ENCODE data around the gene C19orf38. TPM values are rescaled to one million over a fixed set of nuclear protein-coding genes. Genes with fewer than 3 reads are reported as not detected.

The C19orf38 gene
- total and polyA plus RNA-seq, 9 of the 15 experiments (the other 6 are each of a cell fraction or from before 2014, with no cell fraction given): 0.14 to 0.18 TPM; not detected in 7

DNA sequence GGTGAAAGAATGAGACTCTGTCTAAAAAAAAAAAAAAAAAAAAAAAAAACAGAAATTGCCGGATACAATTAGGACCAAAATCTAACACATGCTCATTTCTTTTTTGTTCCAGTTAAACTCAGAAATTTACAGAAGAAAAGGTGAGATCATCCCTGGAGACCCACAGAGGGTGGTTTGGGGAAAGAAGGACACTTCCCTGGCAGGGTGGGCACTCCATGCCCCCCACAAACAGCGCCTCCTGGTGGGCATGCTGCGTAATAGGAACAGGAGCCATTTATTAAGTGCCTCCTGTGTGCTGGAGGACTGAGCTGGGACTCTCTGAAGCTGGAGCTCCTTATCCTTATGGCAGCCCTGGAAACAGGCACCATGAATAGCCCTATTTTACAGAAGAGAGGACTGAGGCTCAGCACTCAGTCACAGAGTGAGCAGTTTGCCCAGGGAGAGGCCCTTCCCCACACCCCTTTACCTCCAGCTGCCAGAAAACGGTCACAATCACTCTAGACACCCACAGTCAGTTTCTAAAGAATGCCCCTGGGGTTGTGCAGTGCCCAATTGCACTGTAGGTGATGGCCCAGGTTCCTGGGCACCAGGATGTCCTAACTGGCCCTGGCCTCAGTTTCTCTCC is 10.1 kb downstream of the C19orf38 start (continued):
- TF ChIP-seq KDM4B (IDR thresholded peaks at IDR 0.05; ENCODE audit: borderline replicate concordance in 2 of 2, low read depth in 1 of 2) (no peak), YY1 (IDR thresholded peaks at IDR 0.05; ENCODE audit: borderline replicate concordance in 1 of 3, control insufficient read depth in 1 of 3, extremely low read depth in 1 of 3, insufficient read depth in 3 of 3, insufficient read length in 1 of 3, insufficient replicate concordance in 2 of 3, low read depth in 1 of 3, low read length in 2 of 3) (peak in 1 of 3 experiments; percentile 70), MTA3 (IDR thresholded peaks at IDR 0.05; ENCODE audit: borderline replicate concordance) (0 out of 2 replicates have a peak, but pooled peaks have one; percentile 38), TCFL5 (CRISPR knock-in tag; conservative IDR thresholded peaks at IDR 0.05) (no peak), PTTG1 (tag; IDR thresholded peaks at IDR 0.05; ENCODE audit: low read depth) (no peak), PYGO2 (tag; IDR thresholded peaks at IDR 0.05) (no peak), RBM39 (optimal IDR thresholded peaks at IDR 0.05; ENCODE audit: low read depth, low read length) (no peak), ZNF174 (CRISPR knock-in tag; IDR thresholded peaks at IDR 0.05) (no peak), ZNF232 (CRISPR knock-in tag; IDR thresholded peaks at IDR 0.05) (no peak), SMARCB1 (IDR thresholded peaks at IDR 0.05; ENCODE audit: insufficient read length, low read depth) (no peak), MAFK (IDR thresholded peaks at IDR 0.05; ENCODE audit: low read length) (no peak), E2F3 (CRISPR knock-in tag; IDR thresholded peaks at IDR 0.05) (no peak), PRPF4 (IDR thresholded peaks at IDR 0.05; ENCODE audit: insufficient read depth, low read depth, low read length, poor library complexity, severe bottlenecking) (no peak), SNIP1 (IDR thresholded peaks at IDR 0.05; ENCODE audit: low read depth) (no peak), MYNN (IDR thresholded peaks at IDR 0.05) (peak; percentile 72; the same call in 1 of the 2 replicates), MYNN (CRISPR knock-in tag; IDR thresholded peaks at IDR 0.05) (no peak), SMARCE1 (IDR thresholded peaks at IDR 0.05) (no peak), MAZ (CRISPR knock-in tag; conservative IDR thresholded peaks at IDR 0.05 in 1 of 2, IDR thresholded peaks at IDR 0.05 in 1 of 2) (peak in 1 of 2 experiments; percentile 69; a peak in 2 of 4 replicates), RCOR1 (IDR thresholded peaks at IDR 0.05; ENCODE audit: borderline replicate concordance in 1 of 2, low read depth in 2 of 2, low read length in 2 of 2) (peak in 1 of 2 experiments; percentile 8; a peak in 1 of 4 replicates), CBX8 (IDR thresholded peaks at IDR 0.05; ENCODE audit: borderline replicate concordance, extremely low read depth, low read depth, low read length, poor library complexity, severe bottlenecking) (no peak)
- TF ChIP-seq, protein P1, sequence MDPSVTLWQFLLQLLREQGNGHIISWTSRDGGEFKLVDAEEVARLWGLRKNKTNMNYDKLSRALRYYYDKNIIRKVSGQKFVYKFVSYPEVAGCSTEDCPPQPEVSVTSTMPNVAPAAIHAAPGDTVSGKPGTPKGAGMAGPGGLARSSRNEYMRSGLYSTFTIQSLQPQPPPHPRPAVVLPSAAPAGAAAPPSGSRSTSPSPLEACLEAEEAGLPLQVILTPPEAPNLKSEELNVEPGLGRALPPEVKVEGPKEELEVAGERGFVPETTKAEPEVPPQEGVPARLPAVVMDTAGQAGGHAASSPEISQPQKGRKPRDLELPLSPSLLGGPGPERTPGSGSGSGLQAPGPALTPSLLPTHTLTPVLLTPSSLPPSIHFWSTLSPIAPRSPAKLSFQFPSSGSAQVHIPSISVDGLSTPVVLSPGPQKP (CRISPR knock-in tag; IDR thresholded peaks at IDR 0.05): no peak
- TF ChIP-seq, protein P2, sequence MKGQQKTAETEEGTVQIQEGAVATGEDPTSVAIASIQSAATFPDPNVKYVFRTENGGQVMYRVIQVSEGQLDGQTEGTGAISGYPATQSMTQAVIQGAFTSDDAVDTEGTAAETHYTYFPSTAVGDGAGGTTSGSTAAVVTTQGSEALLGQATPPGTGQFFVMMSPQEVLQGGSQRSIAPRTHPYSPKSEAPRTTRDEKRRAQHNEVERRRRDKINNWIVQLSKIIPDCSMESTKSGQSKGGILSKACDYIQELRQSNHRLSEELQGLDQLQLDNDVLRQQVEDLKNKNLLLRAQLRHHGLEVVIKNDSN (CRISPR knock-in tag; IDR thresholded peaks at IDR 0.05): no peak

Measured in K562 (cell line).